ENCODE measurements around the gene MZT2B.
"Not testable (repeated sequence)": the region's sequence is repeated elsewhere in the genome, so short reads cannot be mapped to it uniquely, and the experiment has no call there.

DNA sequence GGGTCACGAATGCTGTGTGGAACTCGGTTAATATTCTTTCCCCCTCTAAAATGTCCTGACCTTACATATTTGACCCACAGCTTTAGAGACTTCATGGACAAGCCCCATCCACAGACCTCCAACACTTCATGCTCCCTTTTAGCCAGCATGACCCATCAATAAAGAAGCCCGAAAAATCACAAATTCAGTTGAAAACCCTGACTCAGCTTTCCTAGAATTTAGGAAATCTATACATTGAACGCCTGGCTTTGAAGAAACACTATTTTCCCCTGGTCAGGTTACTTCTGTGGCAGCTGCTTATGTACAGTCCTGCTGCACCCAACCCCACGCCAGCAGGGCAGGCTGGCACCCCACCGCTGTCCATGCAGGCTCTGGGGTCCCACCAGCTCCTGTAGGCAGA, 9.3 kb downstream of the MZT2B start:
- not testable (repeated sequence) for TF ChIP-seq FOXO4 (CRISPR knock-in tag; IDR thresholded peaks at IDR 0.05); ZNF75A (CRISPR knock-in tag; IDR thresholded peaks at IDR 0.05); CREB1 (IDR thresholded peaks at IDR 0.05); CREB1 (CRISPR knock-in tag; IDR thresholded peaks at IDR 0.05); JUN (IDR thresholded peaks at IDR 0.05; ENCODE audit: borderline replicate concordance, low read depth, low read length); JUN (CRISPR knock-in tag; IDR thresholded peaks at IDR 0.05; ENCODE audit: borderline replicate concordance); POLR2A (conservative IDR thresholded peaks at IDR 0.05)

All from K562 (cell line).